ENCODE results near the gene CADM2.
"Not testable (repeated sequence)": the region's sequence is repeated elsewhere in the genome, so short reads cannot be mapped to it uniquely, and the experiment has no call there.

CADM2 gene

DNA sequence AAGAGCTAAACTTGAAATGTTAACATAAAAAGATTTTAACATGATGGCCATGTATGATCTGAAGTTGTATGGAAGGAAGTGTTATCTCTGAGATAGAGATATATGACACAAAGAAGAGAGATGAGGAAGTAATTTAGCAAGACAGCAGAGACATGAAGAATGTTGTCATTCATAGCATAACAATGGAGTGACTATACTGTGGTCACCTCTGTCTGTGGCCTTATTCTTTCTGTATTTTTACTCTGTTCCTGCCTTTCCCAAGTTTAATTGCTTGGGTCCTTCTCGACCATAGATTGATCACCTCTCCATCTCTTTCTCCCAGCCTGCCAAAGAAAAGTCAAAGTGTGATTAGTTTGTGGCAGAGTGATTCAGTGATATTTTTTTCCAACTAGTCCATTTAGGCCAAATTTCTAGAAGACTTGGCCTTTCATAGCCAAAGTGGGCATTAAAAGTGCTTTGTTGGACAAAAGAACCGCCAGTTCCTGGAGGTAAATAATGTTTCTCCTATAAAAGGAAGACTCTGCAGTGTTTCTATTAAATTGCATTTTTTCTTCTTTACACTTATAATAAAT lies 711.9 kb downstream of the CADM2 start:
- DNase-seq (ENCODE audit: low read depth in 2 of 2): no peak

DNA sequence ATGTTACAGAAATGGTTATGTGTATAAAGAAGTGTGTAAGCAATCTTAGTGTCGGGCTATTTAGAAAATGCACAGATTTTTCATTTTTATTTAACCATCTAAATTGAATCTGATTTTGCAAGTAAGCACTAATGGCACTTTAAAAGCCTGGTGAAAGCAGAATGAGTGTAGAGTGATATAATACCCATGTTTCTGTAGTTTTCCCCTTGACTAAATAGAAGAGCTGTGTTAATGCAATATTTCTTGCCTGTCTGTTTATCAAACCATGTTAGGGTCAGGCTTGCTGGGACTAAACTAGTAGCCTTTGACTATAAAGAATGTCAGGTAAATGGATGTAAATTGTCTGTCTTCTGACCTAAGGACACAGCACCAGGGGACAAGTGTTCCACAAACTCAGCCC lies 714.0 kb downstream of the CADM2 start:
- no peak for DNase-seq (ENCODE audit: low read depth in 2 of 2)

DNA sequence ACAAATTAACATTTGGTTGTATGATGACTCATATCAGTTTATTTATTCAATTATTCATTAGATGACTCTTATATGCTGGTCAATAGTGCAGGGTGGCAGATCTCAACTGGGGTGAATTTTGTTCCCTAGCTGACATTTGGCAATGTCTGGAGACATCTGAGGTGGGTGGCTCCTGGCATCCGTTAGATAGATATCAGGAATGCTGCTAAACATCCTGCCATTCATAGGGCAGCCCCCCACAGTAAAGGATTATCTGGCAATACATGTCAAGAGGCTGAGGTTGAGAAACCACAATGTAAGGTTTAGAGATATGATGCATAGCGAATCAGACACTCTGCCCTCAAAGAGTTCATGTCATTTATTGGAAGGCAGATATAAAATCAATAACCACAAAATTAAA lies 719.9 kb downstream of the CADM2 start:
- DNase-seq (ENCODE audit: low read depth in 2 of 2): no peak

DNA sequence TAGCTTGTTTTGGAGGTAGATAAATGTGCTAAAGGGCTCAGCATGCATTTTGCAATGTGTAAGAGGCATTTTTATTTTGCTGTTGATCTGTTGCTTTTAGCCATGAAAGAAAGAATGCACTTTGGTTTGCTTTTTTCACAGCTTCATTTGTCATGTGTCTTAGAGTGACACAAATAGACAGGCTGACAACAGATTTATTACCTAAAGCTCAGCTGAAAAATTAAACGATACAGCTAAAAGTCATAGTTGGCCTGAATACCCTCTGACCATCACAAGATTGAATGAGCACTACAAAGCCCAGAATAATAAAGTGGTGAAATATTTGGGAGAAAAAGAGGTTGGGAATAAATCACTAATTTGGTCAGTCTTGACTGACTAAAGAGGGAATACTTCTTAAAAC lies 723.1 kb downstream of the CADM2 start:
- no peak for DNase-seq (ENCODE audit: low read depth in 2 of 2)

DNA sequence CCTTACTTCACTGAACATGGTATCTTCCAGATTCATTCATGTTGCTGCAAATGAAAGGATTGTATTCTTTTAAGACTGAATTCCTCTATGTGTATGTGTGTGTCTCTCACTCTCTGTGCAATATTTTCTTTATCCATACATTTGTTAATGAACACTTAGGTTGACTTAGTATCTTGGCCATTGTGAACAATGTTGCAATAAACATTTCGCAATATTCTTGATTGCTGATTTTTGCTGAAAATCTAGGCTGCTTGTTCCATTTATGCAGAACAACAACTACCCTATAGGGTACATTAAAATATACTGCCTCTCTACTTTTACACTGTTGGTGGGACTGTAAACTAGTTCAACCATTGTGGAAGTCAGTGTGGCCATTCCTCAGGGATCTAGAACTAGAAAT lies 732.4 kb downstream of the CADM2 start:
- DNase-seq (ENCODE audit: low read depth in 2 of 2): no peak

DNA sequence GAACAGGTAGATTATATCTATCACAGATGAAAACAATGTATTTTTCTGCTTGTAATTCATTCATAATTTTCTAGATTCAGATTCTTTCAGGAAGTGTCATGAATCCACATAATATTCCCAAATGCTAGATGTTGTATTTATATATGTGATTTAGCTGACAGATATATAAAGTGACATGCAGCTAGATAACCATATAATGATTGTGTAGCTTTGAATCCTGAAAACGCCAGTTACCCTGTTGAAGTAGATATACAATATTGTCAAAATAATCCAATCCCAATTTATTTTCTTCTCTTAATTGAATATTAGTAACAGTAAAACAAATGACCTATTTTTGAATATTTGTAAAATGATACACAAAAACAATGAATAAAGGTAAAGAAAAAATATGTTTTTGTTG lies 738.4 kb downstream of the CADM2 start:
- no peak for DNase-seq (ENCODE audit: low read depth in 2 of 2)

DNA sequence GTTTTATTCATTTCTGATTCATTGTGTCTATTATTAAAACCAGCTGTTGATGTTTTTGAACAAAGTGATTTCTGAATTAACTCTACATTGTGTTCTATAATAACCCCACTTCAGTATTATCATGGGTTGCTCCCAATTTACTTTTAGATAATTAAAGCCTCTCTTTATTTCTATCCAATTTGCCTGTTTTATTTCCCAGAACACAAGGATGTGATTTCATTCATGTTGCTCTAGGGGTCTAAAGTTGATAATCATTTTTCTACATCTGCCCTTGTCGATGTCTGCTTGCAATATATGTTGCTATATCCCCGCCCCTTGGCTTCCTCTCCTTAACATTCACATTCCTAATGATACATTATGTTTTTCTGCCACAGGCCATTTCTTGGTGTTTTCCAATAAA lies 747.3 kb downstream of the CADM2 start:
- no peak for DNase-seq (ENCODE audit: low read depth in 2 of 2)

DNA sequence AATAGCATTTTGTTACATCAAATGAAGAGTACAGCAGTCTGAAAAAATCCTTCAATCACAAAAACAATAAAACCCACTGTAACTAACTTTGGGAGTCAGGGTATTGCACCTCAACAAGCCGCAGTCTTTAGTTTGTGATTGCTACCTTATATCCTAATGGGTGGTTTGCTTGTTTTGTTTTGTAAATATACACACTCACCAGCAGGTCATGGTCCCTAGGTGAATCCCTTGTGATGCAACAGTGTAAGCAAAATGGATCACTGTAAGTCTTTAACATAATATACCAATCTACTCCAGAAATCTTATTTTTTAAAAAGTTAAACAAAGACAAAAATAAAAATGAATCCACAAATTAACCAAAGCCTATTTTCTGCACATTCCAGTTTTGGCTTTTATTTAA lies 749.5 kb downstream of the CADM2 start:
- not testable (repeated sequence) for DNase-seq (ENCODE audit: low read depth in 2 of 2)

DNA sequence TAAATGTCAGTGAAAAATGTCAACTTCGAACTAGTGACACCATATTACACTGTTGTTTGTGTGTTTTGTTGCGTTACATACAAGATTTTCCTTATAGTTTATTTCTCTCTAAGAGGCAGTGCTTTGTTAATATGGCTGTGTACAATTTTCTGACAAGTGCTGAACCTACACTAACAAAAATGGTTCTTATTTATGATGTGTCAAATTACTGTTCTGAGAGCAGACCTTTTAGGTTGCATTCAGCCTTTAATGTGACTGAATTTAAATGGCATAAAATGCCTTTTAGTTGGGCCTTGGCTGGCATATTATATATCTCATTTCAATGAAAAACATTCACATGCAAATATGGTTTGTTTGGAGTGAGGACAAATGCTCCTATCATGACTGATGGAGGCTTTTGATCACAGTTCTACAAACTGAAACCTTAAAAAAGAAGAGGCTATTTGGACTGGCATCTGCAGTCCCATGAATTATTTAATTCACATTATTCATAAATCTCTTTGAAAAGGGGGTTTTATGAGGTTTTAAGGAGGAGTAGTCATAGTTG lies 750.6 kb downstream of the CADM2 start:
- DNase-seq (ENCODE audit: low read depth in 2 of 2): no peak

DNA sequence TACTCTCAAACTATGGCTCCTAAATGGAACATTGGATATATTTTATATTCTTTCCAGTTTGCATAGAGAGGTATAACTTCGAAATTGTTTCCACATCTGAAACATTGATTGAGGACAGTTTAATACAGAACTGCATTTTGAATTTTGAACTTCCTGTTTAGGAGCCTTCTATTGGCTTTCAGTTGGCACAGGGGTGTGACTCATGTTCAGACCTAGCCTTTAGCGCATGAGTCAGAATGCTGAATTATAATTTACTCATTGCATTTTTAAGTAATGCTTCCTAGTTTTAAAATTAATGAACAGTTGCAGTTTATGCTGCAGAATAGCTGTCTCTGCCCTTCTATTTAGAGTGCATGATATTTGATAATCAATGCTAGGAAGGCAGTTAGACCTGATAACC lies 751.7 kb downstream of the CADM2 start:
- DNase-seq (ENCODE audit: low read depth in 2 of 2): no peak

DNA sequence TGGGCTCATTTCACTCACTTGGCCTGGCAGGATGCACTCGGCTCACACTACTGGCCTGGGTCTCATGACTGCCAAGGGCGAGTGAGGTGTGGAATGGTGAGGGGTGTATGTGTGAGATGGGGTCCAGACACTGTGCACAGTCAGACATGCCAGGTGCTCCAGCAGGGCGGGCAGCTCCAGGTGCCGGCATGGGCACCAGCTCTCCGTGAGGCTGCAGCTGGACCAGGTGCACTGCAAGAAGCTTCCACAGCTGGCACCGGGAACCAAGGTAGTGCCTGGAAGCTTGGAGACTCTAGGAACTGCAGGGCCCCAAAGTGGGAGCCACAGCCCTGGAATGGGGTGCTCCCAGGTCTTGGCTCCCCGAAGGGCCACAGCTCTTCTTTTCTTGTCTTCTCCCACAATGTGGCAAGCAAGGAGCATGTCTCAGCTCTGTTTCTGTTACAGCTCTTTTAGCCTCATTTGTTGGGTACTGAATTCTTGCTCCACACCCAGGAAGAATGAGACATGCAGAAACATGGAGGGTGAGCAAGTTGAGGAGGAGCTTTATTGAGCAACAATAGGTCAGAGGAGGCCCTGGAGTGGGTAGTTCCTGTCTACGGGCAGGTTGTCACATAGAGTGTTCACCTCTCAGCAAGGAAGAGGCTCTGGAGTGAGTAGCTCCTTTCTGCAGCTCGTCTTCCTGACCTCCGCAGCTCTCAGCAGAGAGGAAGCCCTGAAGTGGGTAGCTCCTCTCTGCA lies 762.8 kb downstream of the CADM2 start:
- DNase-seq (ENCODE audit: low read depth in 2 of 2): no peak

DNA sequence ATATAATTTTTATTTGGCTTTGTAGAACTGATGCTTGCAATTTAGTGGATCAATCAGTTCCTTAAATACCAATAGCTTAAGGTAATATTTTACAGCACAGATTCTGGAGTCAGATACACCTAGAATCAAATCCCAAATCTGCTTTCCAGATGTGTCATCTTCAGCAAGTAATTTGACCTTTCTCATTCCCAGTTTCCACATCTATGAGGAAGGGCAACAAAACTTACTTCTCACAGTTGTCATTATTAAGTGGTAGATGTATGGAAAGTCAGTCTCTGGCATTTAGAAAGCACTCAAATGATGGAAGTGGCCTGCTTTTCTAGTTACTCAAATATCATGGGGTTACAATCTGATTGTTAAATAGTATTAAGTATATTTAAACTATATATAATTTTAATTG lies 767.0 kb downstream of the CADM2 start:
- no peak for DNase-seq (ENCODE audit: low read depth in 2 of 2)

DNA sequence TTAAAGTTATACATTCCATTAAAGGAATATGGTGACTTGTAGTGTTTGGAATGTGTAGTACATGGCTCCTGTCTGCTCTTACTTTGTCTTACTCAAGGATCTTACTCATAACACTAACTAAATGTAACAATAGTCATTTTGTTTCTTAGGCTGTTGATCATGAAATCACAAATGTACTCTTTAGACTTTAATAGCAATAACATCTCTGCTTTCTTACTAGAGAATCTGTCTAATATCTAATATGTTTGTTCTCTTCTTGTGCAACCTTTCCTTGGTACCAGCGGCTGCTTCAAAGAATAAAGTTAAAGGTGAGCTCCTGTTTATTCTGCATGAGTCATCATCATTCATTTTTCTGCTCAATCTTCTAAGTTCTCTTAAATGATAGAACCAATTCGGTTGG lies 767.5 kb downstream of the CADM2 start:
- no peak for DNase-seq (ENCODE audit: low read depth in 2 of 2)

DNA sequence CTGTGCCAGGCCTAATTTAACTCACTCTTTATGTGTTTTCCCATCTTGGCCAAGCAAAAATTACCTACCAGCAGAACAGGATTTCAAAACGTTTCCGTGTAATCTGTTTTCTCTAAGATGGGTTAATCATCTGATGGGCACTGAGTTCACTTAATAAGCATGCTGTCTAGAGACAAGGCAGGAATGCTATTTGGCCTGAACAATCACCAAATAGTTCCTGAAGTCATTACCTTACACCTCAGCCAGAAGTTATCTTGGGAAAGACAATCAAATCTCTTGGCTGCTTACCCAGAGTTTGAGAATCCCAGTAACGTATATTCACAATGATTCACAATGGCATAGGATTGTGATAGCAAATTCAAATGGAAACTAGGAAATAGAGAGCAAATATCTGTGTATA lies 779.1 kb downstream of the CADM2 start:
- no peak for DNase-seq (ENCODE audit: low read depth in 2 of 2)

DNA sequence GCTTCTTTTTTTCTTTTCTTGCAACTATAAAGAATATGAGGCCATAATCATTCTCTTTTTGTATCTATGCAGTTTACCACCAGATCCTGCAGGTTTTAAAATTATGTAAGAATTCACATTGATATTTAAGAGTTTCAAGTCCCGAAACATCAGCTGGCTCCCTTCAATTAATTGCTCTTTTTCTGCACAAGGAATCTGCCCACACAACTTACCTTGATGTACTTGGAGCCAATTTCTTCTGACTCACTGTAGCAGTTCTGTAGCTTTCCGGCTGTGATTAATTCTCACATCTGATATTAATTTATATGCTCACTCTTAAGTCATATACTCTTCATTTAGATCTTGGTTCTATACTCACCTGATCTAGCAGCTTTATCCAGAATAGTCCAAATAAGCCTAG lies 781.8 kb downstream of the CADM2 start:
- no peak for DNase-seq (ENCODE audit: low read depth in 2 of 2)

DNA sequence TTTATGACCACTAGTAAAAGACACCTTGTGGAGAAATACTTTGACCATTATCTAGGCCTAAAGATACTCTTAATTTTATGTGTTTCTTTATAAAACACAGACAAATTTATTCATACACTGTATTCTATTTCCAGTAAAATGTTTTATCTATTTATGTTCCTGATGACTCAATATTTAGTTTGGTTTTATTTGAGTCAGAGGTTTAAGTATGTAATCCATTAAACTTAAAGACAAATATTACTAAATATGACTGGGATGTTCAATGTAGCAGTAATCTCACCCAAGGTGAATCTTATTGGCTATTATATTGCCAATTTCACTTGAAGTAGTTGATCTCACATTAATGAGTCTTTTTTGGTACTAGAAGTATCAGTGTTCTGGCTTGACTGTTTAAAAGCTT lies 799.7 kb downstream of the CADM2 start:
- no peak for DNase-seq (ENCODE audit: low read depth in 2 of 2)

DNA sequence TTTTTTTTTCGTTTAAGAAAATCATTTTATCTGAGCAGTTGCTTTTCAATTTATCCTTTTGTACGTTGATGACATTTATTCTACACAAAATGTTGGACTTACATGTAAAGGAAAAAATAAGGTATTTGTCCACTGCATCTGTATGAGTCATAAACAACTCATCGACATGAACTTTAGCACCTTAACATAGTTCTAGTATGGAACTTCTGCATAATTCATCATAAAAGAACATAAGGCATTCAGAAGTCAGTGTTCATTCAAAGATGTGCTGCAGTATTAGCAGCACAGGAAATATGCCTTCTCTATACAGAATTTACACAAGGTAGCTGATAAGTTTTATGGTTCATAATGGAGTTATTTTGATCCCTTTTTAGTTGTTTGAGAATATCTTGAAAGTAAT lies 801.6 kb downstream of the CADM2 start:
- no peak for DNase-seq (ENCODE audit: low read depth in 2 of 2)

DNA sequence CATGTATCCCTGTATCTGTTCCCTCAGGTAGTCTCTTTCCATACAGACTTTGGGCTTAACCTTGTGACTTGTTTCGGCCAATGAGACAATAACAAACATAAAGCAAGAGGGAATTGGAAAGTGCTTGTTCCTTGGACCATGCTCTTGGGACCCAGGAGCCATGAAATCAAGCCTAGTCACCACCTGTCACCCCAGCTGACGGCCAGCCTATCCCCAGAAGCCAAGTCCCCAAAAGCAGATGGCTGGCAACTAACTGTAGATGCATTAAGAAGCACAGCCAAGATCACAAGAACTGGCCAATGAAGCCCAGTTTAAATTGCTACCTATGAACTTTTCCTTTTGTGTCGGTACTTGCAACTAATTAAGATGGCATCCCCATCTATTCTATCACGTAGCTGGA lies 822.0 kb downstream of the CADM2 start:
- DNase-seq (ENCODE audit: low read depth in 2 of 2): no peak

DNA sequence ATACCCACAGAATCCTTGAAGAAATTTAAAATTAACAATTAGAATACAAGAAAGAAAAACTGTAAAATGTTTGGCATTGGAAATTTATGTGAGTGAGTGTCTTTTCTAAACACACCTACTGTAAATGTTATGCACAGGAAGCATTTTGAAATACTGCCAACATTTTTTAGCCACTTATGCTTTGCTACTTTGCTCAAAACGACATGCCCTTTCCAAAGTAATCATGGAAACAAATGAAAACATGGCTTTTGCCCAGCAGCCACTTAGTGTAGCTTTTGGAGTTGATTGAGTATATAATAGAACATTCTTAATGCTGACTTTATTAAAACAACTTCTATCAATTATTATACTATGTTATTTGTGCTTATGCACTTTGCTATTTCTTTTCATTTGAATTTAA lies 823.0 kb downstream of the CADM2 start:
- DNase-seq (ENCODE audit: low read depth in 2 of 2): no peak

DNA sequence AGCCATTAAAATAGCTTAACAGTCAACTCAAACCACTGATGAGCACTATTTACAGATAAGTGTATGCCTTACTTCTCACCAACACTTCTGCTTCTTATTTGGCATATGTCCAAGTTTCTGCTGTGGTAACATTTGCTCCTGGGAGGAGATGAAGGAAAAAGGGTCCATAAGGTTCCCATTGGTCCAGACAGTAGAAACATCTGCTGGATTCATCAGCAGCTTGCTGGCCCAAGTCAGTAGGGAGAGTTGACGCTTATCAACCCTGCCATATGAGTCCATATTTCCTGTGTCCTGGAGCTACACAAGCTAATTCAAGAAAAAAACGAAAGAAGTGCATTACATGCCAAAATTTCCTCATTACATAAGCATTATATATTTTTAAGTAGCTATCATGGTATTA lies 824.5 kb downstream of the CADM2 start:
- no peak for DNase-seq (ENCODE audit: low read depth in 2 of 2)

DNA sequence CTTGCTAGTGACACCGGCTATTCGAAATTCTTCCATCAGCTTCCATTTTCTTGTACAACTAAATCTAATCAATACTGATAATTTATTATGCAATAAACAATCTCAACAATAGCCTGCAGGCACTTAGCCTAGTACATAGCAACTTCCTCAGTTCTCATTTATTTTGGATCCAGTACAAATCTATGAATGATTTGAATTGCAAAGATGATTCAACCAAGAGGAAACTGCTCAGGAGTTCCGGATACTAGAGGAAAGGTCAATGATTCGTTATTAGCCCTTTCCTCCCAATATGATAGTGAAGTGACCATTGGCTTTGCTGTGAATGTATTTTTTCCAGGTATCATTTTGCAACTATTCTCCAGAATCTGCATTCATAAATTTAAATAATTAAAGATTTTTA lies 827.0 kb downstream of the CADM2 start:
- no peak for DNase-seq (ENCODE audit: low read depth in 2 of 2)

DNA sequence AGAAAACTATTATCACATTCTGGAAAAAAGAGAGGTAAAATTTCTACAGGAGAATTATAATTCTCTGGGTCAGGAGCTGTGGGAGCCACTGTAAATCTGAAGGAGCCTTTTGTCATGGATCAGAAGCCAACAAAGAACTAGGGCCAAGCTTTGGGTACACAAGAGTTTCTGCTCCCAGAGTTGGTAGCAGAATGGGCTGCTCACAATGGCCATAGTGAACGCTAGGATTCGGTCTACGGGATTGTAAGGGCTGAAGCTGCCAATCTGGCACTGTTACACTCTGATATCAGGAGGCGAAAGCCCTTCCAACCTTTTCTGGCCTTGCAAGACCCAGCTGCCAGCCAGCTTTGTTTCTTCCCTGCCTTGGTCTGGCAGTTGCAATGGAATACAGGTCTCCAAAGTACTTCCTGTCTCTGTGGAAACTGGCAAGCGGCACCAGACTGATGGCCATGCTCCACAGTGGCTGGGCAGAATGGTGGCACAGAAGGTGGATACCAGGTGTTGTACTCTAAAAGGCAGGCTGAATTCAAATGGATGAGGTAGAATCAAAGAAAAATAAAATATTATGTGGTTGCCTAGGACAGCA lies 831.7 kb downstream of the CADM2 start:
- no peak for DNase-seq (ENCODE audit: low read depth in 2 of 2)

DNA sequence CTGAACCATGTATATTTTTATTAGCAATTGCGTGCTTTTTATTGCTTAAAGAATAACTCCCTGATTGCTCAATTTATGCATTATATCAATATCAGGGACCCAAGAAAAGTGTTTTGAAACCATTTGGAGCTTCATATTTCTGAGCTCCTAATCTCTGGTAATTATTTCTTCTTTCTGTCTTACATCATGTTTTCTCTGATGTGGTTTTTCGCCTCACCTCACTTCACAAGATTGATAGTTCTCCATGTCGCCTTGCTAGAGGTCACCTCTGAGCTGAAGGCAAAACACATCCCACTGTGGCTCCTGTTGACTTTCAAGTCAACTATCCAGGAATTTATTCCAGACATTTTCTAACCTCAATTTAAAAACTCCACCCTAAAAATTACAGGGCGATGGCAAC lies 837.4 kb downstream of the CADM2 start:
- DNase-seq (ENCODE audit: low read depth in 2 of 2): no peak
